Measurements from ENCODE around the gene PRR19.
A peak's percentile ranks its signal among the peaks of the same experiment; 100 is the strongest.

Gene PRR19

GRCh38 chr19:42271861-42272534 is 29.9 kb upstream of the PRR19 start:
- no peak for DNase-seq

- DNase-seq: no peak
Measured at GRCh38 chr19:42272535-42272897, 29.4 kb upstream of the PRR19 start.

GRCh38 chr19:42272989-42273406 is 28.9 kb upstream of the PRR19 start:
- DNase-seq: no peak

- DNase-seq: no peak
Measured at GRCh38 chr19:42273407-42274064, 28.4 kb upstream of the PRR19 start.

- no peak for DNase-seq
Measured at GRCh38 chr19:42274065-42274682, 27.8 kb upstream of the PRR19 start.

GRCh38 chr19:42275103-42275502 is 26.8 kb upstream of the PRR19 start:
- DNase-seq: no peak

GRCh38 chr19:42275517-42275916 is 26.4 kb upstream of the PRR19 start:
- DNase-seq: no peak

- no peak for DNase-seq
Measured at GRCh38 chr19:42276284-42276683, 25.6 kb upstream of the PRR19 start.

- peak in 1 of 2 experiments; percentile 24 for DNase-seq
Measured at GRCh38 chr19:42276821-42277220, 25.1 kb upstream of the PRR19 start.

- DNase-seq: peak; percentile 39 to 73
Measured at GRCh38 chr19:42277821-42278451, 24.0 kb upstream of the PRR19 start.

GRCh38 chr19:42278452-42279154 is 23.3 kb upstream of the PRR19 start:
- no peak for DNase-seq

- no peak for DNase-seq
Measured at GRCh38 chr19:42279155-42279901, 22.6 kb upstream of the PRR19 start.

- DNase-seq: peak; percentile 94 to 97
Measured at GRCh38 chr19:42279902-42280814, 21.8 kb upstream of the PRR19 start.

GRCh38 chr19:42280815-42281145 is 21.2 kb upstream of the PRR19 start:
- peak; percentile 74 to 84 for DNase-seq

- peak; percentile 84 to 91 for DNase-seq
Measured at GRCh38 chr19:42281146-42281826, 20.6 kb upstream of the PRR19 start.

- peak; percentile 70 to 86 for DNase-seq
Measured at GRCh38 chr19:42281827-42282762, 19.8 kb upstream of the PRR19 start.

GRCh38 chr19:42282819-42283187 is 19.1 kb upstream of the PRR19 start:
- peak in 1 of 2 experiments; percentile 23 for DNase-seq

GRCh38 chr19:42283188-42284065 is 18.5 kb upstream of the PRR19 start:
- DNase-seq: peak; percentile 94 to 96
